ENCODE results near the gene TJAP1. TPM values are rescaled to one million over a fixed set of nuclear protein-coding genes. Genes with fewer than 3 reads are reported as not detected.

TJAP1 gene, protein sequence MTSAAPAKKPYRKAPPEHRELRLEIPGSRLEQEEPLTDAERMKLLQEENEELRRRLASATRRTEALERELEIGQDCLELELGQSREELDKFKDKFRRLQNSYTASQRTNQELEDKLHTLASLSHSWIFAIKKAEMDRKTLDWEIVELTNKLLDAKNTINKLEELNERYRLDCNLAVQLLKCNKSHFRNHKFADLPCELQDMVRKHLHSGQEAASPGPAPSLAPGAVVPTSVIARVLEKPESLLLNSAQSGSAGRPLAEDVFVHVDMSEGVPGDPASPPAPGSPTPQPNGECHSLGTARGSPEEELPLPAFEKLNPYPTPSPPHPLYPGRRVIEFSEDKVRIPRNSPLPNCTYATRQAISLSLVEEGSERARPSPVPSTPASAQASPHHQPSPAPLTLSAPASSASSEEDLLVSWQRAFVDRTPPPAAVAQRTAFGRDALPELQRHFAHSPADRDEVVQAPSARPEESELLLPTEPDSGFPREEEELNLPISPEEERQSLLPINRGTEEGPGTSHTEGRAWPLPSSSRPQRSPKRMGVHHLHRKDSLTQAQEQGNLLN
- total RNA-seq (ENCODE audit: insufficient read depth, low replicate concordance): 17.6 TPM

DNA sequence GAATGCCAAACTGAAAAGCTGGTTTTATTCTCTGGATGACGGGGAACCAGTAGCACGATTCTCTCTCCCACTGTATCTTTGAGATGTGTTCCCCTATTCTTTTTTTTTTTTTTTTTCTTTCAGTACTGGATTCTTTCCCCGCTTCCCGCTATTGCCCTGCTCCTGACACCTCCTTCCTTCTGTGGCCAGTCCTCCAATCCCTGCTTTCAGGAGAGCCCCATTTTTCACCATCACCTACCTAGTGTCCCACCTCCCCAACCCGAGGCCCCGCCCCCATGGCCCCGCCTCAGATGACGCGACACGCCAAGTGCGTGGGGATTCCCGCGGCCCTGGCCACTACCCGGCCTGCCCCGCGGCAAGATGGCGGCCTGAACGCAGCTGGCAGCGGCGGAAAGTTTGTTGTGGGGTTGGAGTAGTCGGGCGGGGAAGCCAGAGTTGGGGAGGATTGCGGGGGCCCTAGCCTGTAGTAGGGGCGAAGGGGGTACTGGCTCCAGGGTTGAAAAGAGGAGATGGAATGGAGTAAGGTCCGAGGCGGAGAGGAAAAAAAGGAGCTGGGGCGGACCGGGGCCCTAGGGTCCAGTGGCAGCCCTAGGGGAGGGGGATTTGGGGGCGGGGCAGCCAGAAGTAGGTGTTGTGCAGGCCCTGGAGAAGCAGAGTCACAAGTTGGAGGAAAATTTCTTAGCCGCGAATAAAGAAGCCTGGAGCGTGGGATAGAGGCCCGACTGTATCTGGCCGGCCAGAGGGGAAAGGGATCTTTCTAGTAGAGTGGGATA is at the start of gene TJAP1:
TJAP1 (plus strand) TSS at position 336 of the 773 bp plus-strand sequence. CDS start 21,432 bp downstream, outside the sequence.
- DNase-seq (ENCODE audit: low spot score): peak; percentile 95

DNA sequence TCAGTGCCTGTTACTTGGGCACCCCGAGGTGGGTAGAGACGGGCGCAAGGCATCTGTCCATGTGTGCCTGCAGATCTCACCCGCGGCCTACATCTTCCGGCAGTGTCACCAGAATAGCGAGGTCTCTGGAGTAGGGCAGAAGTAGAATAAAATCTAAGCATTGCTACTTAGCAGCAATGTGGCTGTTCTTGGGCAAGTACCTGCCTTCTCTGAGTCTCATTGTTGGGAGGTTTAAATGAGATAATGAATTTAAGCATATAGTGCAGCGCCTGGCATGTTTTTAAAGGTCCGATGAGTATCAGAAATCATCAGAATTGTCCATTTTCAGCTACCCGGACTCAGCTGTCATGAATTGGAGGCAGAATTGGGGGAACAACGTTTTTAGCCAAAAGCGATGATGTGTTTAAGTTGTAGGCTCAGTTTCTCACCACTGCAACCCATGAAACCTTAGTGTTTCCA is 49.2 kb upstream of the TJAP1 start:
- DNase-seq (ENCODE audit: low spot score): no peak

DNA sequence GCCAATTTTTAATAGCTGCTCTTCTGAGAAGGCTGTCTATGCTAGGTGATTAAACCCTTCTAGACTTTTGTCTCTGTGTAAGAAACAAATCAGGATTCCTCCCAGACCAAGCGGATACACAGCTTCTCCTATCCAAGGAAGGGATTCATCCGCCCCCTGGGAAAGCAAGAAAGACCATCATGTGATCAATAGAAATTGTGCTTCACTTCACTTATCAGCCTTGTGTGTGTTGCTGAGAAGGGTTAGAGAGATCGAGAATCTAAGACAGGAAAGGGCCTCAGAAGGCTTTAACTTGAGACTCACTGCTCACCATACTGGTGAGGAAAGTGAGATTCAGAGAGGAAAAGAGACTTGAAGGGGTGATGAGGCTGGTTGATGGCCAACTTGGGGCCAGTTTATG is 48.5 kb upstream of the TJAP1 start:
- no peak for DNase-seq (ENCODE audit: low spot score)

DNA sequence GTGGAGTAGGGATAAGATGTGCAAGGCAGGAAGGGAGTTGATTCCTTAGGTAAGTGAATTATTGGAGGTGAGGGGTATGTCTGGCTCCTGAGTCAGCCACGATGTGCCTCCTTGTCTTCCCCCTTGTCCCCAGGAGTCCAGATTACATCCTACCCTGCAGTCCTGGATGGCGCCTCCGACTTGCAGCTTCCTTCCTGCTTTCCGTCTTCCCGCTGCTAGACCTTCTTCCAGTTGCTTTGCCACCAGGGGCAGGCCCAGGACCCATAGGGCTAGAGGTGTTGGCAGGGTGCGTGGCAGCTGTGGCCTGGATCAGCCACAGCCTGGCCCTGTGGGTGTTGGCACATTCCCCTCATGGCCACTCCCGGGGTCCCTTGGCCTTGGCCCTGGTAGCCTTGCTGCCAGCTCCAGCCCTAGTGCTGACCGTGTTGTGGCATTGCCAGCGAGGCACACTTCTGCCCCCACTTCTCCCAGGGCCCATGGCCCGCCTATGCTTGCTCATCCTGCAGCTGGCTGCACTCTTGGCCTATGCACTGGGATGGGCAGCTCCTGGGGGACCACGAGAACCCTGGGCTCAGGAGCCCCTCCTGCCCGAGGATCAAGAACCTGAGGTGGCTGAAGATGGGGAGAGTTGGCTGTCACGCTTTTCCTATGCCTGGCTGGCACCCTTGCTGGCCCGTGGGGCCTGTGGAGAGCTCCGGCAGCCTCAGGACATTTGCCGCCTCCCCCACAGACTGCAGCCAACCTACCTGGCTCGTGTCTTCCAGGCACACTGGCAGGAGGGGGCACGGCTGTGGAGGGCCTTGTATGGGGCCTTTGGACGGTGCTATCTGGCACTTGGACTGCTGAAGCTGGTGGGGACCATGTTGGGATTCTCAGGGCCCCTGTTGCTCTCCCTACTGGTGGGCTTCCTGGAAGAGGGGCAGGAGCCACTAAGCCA is 45.1 kb upstream of the TJAP1 start:
- DNase-seq (ENCODE audit: low spot score): no peak

DNA sequence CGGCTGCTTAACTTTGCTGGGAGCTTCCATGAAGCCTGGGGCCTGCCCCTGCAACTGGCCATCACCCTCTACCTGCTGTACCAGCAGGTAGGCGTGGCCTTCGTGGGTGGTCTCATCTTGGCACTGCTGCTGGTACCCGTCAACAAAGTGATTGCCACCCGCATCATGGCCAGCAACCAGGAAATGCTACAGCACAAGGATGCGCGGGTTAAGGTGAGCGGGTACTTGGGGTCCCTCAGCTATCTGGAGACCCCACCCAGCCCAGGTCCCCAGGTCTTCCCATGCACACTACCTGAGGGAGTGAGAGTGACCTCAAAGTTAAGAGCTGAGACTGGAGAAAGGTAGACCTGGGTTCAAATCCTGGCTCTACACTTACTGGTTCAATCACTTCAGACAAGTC is 44.2 kb upstream of the TJAP1 start:
- DNase-seq (ENCODE audit: low spot score): no peak

DNA sequence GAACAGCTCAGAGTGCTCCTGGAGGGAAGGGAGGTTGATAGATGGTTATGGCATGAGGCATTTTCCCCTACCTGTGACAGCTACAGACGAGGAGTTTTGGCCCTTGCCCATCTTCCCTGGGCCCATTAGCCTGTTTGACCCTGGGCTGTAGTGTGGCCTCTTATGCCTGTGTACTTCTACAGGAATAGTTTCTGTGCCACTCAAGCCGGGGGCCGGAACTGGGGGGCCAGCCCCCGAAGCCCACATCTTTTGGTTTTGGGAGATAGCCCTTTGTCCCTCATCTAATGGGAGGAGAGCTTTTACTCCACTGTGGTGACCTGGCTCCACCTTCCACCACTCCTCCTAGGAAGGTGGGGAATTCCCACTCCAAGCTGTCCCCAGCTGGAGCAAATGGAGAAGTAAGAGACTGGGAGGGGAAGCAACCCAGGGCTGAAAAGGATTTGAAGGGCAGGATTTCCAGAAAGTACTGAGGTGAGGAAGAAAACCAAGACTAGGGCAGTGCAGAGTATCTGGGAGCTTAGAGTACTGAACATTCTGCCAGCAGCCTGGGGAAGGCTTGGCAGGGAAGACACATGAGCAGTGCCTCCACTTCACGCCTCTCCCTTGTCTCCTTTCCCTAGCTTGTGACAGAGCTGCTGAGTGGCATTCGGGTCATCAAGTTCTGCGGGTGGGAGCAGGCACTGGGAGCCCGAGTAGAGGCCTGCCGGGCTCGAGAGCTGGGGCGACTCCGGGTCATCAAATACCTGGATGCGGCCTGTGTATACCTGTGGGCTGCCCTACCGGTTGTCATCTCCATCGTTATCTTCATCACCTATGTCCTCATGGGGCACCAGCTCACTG is 43.1 kb upstream of the TJAP1 start:
- DNase-seq (ENCODE audit: low spot score): no peak

DNA sequence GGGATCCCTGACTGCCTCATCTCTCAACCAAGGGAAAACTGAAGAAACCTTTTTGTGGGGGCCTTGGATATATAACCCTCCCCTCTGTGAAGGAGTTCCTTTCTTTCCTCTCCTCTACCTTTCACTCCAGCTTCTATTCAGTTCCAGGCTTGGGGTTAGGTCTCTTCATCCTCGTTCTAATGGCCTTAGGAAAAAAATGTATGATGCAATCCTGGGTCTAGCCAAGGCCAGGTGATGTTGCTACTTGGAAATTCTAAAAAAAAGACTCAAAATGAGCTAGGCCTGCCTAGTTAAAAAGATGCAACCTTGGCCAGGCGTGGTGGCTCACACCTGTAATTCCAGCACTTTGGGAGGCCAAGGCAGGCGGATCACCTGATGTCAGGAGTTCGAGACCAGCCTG is 42.4 kb upstream of the TJAP1 start:
- DNase-seq (ENCODE audit: low spot score): no peak

DNA sequence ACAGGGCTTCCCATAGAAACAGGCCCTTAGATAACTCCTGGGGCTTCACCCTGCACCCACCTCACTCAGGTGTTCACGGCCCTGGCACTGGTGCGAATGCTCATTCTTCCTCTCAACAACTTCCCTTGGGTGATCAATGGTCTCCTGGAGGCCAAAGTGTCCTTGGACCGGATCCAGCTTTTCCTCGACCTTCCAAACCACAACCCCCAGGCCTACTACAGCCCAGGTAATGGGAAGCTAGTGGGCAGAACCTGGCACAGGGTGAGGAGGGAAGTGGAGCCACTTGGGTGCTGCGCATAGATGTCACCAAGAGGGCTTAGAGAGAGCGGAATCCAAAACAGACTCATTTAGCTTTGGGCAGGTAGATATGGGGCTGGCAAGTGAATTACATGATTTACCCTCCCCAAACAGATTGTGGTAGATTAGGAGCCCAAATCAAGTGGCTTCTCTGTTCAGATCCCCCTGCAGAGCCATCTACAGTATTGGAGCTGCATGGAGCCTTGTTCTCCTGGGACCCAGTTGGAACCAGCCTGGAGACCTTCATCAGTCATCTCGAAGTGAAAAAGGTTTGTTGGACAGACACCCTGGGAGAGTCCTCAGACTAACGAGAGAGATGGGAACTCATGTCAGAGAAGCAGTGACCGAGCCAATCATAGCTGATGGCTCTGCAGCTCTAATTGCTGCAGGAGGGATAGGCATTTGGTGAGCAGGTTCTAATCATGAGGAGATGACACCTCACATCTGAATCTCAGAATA is 41.5 kb upstream of the TJAP1 start:
- DNase-seq (ENCODE audit: low spot score): no peak

DNA sequence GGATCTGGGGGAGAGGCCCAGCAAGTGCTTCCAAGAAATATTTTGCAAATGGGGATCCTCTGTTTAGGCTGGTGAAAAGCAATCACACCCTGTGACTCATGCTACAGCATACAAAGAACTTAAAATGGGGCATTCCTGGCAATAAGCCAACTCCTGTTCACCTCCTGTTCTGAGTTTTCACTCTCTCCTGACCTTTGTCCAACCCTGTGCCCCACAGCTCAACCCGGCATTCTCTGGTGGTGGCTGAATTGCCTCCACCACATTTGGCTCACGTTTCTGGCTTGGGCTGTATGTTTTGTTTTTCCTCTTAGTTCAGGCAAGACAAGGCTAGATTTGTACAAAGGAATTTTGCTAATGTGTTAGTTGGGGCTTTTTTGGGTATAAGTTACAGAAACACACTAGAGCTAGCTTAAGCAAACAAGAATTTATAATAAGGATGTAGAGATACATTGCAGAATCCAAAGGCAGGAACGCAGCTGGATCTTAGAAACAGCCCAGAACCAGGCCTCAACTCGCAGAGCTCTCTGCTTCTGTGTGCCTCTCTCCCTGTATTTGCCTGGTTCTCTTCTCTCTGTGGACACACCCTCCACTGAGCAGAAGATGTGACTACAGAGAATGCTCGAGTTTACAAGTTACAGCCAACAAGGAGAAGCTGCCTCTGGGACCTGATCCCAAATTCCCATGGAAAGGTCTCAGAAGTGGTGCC is 40.6 kb upstream of the TJAP1 start:
- DNase-seq (ENCODE audit: low spot score): peak; percentile 83

DNA sequence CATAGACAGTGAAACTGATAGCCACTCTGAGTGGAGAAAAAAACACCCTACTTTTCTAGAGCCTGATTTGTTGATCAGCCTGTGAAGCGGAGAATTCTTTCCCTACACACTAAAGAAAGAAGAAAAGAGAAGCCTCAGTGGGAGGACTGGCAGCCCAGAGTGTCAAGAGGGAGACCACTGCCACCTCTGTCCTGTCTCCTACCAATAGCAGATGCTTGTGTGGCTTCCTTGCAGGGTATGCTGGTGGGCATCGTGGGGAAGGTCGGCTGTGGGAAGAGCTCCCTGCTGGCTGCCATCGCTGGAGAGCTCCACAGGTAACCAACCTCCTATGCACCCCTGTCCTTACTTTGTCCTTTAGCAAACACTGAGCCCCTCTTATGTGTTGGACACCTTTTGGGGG is 39.7 kb upstream of the TJAP1 start:
- DNase-seq (ENCODE audit: low spot score): no peak

DNA sequence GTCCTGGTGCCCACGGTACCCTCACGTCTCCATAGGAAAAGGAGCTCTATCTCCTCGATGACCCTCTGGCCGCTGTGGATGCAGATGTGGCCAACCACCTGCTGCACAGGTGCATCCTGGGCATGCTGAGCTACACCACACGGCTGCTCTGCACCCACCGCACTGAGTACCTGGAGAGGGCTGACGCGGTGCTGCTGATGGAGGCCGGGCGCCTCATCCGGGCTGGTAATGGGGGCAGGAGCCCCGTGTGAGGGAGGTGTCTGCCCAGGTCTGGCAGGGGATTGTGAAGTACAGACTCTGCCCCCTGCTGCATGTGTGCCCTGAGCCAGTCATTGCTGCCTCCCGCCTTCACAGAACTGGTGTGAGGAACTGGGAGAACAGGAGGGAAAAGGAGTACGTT is 34.4 kb upstream of the TJAP1 start:
- DNase-seq (ENCODE audit: low spot score): no peak

DNA sequence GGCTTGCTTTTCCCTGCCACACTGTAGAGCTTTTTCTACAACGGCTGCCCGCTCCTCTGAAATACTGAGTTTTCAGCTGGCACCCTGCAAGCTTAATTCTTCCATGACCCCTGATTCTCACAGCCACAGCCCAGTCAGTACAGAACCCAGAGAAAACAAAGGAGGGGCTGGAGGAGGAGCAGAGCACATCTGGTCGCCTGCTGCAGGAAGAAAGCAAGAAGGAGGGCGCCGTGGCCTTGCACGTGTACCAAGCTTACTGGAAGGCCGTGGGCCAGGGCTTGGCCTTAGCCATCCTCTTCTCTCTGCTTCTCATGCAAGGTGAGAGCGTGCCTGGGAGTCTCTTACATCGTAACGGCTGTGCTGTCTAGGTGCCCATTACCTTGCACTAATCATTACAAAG is 33.3 kb upstream of the TJAP1 start:
- DNase-seq (ENCODE audit: low spot score): no peak

DNA sequence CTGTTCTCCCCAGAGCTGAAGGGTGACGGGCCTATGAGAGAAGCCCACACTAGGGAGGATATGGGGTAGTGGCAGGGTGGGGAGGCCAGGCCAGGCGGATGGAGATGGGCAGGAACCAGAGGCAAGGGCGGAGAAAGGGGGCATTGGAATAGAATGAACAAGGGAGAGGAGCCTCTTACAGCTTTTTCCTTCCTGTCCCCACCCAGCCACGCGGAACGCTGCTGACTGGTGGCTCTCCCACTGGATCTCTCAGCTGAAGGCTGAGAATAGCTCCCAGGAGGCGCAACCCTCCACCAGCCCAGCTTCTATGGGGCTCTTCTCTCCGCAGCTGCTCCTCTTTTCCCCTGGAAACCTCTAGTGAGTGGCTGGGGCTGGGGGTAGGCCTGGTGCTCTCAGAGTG is 32.8 kb upstream of the TJAP1 start:
- DNase-seq (ENCODE audit: low spot score): no peak

DNA sequence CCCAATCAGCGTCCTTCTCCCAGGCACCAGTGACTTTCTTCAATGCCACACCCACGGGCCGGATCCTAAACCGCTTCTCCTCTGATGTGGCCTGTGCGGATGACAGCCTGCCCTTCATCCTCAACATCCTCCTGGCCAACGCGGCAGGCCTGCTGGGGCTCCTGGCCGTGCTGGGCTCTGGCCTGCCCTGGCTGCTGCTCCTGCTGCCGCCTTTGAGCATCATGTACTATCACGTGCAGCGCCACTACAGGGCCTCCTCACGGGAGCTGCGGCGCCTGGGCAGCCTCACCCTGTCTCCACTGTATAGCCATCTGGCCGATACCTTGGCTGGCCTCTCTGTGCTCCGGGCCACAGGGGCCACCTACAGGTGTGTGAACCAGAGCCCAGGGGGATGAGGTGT is 31.8 kb upstream of the TJAP1 start:
- no peak for DNase-seq (ENCODE audit: low spot score)

DNA sequence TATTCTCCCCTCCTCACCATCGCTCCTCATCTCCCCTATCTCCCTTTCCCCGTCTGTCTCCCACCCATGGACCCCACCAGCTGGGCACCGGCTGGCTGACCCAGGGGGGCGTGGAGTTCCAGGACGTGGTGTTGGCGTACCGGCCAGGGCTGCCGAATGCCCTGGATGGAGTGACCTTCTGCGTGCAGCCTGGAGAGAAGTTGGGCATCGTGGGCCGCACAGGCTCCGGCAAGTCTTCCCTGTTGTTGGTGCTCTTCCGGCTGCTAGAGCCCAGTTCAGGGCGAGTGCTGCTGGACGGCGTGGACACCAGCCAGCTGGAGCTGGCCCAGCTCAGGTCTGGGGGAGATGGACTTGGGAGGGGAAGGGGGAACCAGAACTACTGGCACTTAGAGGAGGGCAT is 29.8 kb upstream of the TJAP1 start:
- no peak for DNase-seq (ENCODE audit: low spot score)

DNA sequence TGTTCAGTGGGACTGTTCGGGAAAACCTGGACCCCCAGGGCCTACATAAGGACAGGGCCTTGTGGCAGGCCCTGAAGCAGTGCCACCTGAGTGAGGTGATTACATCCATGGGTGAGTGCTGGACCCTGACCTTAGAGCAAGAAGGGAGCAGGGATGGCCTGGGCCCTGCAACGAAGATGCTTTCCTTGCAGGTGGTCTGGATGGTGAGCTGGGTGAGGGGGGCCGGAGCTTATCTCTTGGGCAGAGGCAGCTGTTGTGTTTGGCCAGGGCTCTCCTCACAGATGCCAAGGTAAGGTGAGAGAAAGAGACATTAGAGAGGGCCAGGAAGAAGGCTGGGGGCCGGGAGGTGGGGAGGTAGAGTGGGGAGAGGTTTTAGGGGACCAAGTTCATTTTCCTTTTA is 28.5 kb upstream of the TJAP1 start:
- no peak for DNase-seq (ENCODE audit: low spot score)

DNA sequence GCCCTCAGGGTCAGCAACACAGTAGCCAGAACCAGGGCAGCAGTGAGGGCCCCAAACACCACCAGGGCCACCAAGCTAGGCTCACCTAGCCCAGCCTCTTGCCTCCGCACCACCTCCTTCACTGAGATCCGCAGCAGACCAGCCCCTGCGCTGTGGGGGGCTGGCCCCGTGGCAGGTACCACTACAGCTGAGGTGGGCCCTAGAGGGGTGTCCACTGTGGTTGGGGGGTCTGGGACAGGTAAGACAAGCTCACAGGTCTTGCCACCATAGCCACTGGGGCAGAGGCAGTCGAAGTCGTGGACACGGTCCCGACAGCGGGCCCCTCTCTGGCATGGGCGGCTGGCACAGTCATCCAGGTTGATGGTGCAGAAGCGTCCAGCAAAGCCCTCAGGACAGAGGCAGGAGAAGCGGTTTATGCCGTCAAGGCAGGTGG is 26.7 kb upstream of the TJAP1 start:
- no peak for DNase-seq (ENCODE audit: low spot score)

DNA sequence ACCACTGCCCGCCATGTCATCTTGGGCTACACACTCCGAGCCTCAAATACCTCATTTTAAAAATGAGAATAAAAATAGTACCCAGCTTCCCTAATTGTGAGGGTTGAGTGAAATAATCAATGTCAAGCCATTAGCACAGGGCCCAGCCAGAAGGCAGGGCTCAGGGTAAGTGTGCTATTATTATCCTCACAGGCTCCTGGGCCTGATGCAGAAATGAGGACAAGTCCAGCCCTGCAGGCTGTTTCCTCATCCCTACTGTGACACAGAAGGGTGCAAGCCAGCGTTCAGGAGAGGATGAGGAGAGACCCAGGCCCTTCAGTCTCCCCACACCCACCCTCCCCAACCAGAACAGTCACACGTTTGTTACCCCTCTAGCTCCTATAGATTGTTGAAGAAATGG is 26.0 kb upstream of the TJAP1 start:
- no peak for DNase-seq (ENCODE audit: low spot score)

DNA sequence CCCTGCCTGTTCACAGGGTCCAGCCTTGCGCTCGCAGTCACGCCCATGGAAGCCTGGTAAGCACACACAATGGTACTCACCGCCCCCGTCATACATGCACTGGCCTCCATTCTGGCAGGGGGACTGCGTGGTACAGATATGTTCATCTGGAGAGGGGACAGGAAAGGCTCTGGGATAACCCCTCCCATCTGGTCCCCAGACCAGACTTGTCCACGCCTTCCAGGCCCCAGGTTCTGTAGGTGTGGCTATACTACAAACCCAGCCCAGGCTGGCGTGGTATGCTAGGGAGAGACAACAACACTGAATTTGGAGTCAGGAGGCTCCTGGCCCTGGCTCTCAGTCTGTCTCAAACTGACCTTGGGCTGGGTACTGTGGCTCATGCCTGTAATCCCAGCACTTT is 25.4 kb upstream of the TJAP1 start:
- no peak for DNase-seq (ENCODE audit: low spot score)

Data from umbilical cord (tissue), 2 donors.